Activated CD4-positive, alpha-beta T cell treated with anti-CD3 and anti-CD28 coated beads, Interleukin-2, amount 50 U/mL, for 24 hours (primary cell): ENCODE data around the gene ZFYVE19.
A peak's percentile ranks its signal among the peaks of the same experiment; 100 is the strongest.

ENCODE experiments used
- DNase-seq, 2 donors: peaks; one replicate each; pipeline ENCODE4 v3.0.0-alpha.2; 2020; ENCODE audit warnings: low read depth in 1 of 2, low spot score in 1 of 2

The ZFYVE19 gene

GRCh38 chr15:40812721-40813425 is 6.0 kb downstream of the ZFYVE19 start:
- no peak for DNase-seq

- no peak for DNase-seq
Measured at GRCh38 chr15:40815042-40815698, 8.3 kb downstream of the ZFYVE19 start.

GRCh38 chr15:40819048-40819447 is 12.2 kb downstream of the ZFYVE19 start:
- DNase-seq = no peak

GRCh38 chr15:40821195-40821594 is 14.3 kb downstream of the ZFYVE19 start:
- no peak for DNase-seq

- DNase-seq = no peak
Measured at GRCh38 chr15:40823572-40824343, 16.9 kb downstream of the ZFYVE19 start.

- DNase-seq = no peak
Measured at GRCh38 chr15:40825661-40826422, 19.0 kb downstream of the ZFYVE19 start.

- DNase-seq = no peak
Measured at GRCh38 chr15:40826423-40827075, 19.7 kb downstream of the ZFYVE19 start.

- DNase-seq = no peak
Measured at GRCh38 chr15:40828447-40829036, 21.7 kb downstream of the ZFYVE19 start, which contains the start of gene PPP1R14D. Gene PPP1R14D (minus strand): TSS chr15:40828708. CDS start chr15:40828641, 67 bp downstream.

GRCh38 chr15:40829115-40829514 is 22.2 kb downstream of the ZFYVE19 start:
- DNase-seq = no peak

GRCh38 chr15:40830884-40831283 is 24.0 kb downstream of the ZFYVE19 start:
- DNase-seq = no peak

- no peak for DNase-seq
Measured at GRCh38 chr15:40831861-40832260, 25.0 kb downstream of the ZFYVE19 start.

- DNase-seq = no peak
Measured at GRCh38 chr15:40832903-40833302, 26.0 kb downstream of the ZFYVE19 start.

- no peak for DNase-seq
Measured at GRCh38 chr15:40836020-40836419, 29.1 kb downstream of the ZFYVE19 start.

GRCh38 chr15:40838756-40839155 is 31.9 kb downstream of the ZFYVE19 start:
- no peak for DNase-seq

GRCh38 chr15:40841741-40842140 is 34.9 kb downstream of the ZFYVE19 start:
- no peak for DNase-seq

- DNase-seq = no peak
Measured at GRCh38 chr15:40843261-40843884, 36.5 kb downstream of the ZFYVE19 start.

- peak; percentile 48 to 53 for DNase-seq
Measured at GRCh38 chr15:40843885-40844695, 37.2 kb downstream of the ZFYVE19 start, which contains the start of gene SPINT1. Gene SPINT1 (plus strand): TSS chr15:40844048. CDS start chr15:40844555, 507 bp downstream.

- DNase-seq = peak; percentile 4 to 17
Measured at GRCh38 chr15:40844696-40845030, 37.8 kb downstream of the ZFYVE19 start.

- DNase-seq = no peak
Measured at GRCh38 chr15:40845036-40845435, 38.1 kb downstream of the ZFYVE19 start.
